K562 (cell line): ENCODE data around the gene HDAC1. TPM values are rescaled to one million over a fixed set of nuclear protein-coding genes. Genes with fewer than 3 reads are reported as not detected.

Source experiments
- ATAC-seq: fragments of 200-7000 bp; cut with Tn5 transposase; 3 replicates; pipeline ENCODE4 v1.9.1; 2020; ENCODE audit warnings: moderate library complexity
- BruUV-seq: library from RNA; stranded (reverse); fragments of 400-500 nt; replicated peaks from 2 replicates; lab custom pipeline; 2021; lab: Mats Ljungman, UMichigan
- CTCF ChIA-PET: fragments of 300-600 bp; formaldehyde crosslinking; extraction: SDS; loops from one replicate; lab custom pipeline; 2021; ENCODE audit warnings: low intra/inter-chr PET ratio; lab: Yijun Ruan, JAX
- POLR2A ChIA-PET: fragments of 300-600, 350-650 bp; sonication (Branson Sonifier 250); formaldehyde crosslinking; extraction: SDS; loops from one replicate; lab custom pipeline; 2021; ENCODE audit warnings: antibody characterized with exemption, inconsistent platforms; lab: Yijun Ruan, JAX
- DNase-seq, 4 experiments: peaks; one replicate each; pipeline versions ENCODE4 v3.0.0 to v3.0.0-alpha.2; 2011 to 2018; ENCODE audit warnings: low spot score in 3 of 4, mixed read lengths in 3 of 4; ENCODE audit errors: extremely low read depth in 1 of 4
- FAIRE-seq: peaks from 2 replicates; lab custom pipeline; 2011; peaks lifted over from hg19 to GRCh38; lab: Jason Lieb, UNC
- H2AFZ ChIP-seq: 2 replicates; pipeline ENCODE4 v1.6.0; 2011; ENCODE audit warnings: low read depth, low read length, control low read depth, inconsistent platforms
- H3K27ac ChIP-seq: fragments of 200-600 bp; 3 replicates; pipeline ENCODE4 v1.8.0; 2011; ENCODE audit warnings: low read depth, mild to moderate bottlenecking, control low read depth, inconsistent platforms, low read length, moderate library complexity, mixed read lengths; ENCODE audit errors: extremely low read depth
- H3K27me3 ChIP-seq, 2 experiments: fragments of 300-600 bp in 1 of 2; 2 replicates in 1 of 2; 3 replicates in 1 of 2; pipeline versions ENCODE4 v1.6.0 to v1.8.0; 2011; ENCODE audit warnings: inconsistent platforms in 2 of 2, low read length in 2 of 2, mild to moderate bottlenecking in 1 of 2, mixed read lengths in 1 of 2, moderate library complexity in 1 of 2; ENCODE audit not compliant: control insufficient read depth in 2 of 2, insufficient read depth in 2 of 2
- H3K36me3 ChIP-seq: fragments of 300-600 bp; 3 replicates; pipeline ENCODE4 v1.8.0; 2011; ENCODE audit warnings: mild to moderate bottlenecking, low read length, inconsistent platforms; ENCODE audit not compliant: control insufficient read depth, insufficient read depth
- H3K4me1 ChIP-seq, 2 experiments: fragments of 200-600 bp in 1 of 2; replicated peaks in 1 of 2; 2 replicates in 1 of 2; 3 replicates in 1 of 2; pipeline versions ENCODE4 v1.5.1 to v1.8.0; 2011; ENCODE audit warnings: inconsistent platforms in 2 of 2, low read length in 2 of 2, mild to moderate bottlenecking in 1 of 2, mixed read lengths in 1 of 2, moderate library complexity in 1 of 2; ENCODE audit not compliant: control insufficient read depth in 2 of 2, insufficient read depth in 2 of 2
- H3K4me2 ChIP-seq: 2 replicates; pipeline ENCODE4 v1.6.1; 2011; ENCODE audit warnings: low read length, control low read depth, inconsistent platforms, mixed read lengths; ENCODE audit not compliant: insufficient read depth
- H3K4me3 ChIP-seq: fragments of 200-600 bp; sonication (generic), shearing (Covaris generic); 2 replicates; pipeline ENCODE4 v1.5.1; 2016; ENCODE audit warnings: control low read depth, inconsistent platforms
- H3K79me2 ChIP-seq: fragments of 200-600 bp; 3 replicates; pipeline ENCODE4 v1.8.0; 2011; ENCODE audit warnings: low read length, inconsistent platforms; ENCODE audit not compliant: control insufficient read depth, insufficient read depth
- H3K9ac ChIP-seq, 2 experiments: 2 replicates each; pipeline versions ENCODE4 v1.6.0 to v1.6.1; 2011; ENCODE audit warnings: low read depth in 2 of 2, low read length in 2 of 2, control low read depth in 1 of 2, inconsistent platforms in 1 of 2, mild to moderate bottlenecking in 1 of 2, mixed read lengths in 1 of 2; ENCODE audit not compliant: insufficient read depth in 1 of 2
- H3K9me1 ChIP-seq: one replicate; pipeline ENCODE4 v1.6.0; 2011; ENCODE audit warnings: inconsistent platforms, mild to moderate bottlenecking, low read length, moderate library complexity; ENCODE audit not compliant: control insufficient read depth, insufficient read depth
- H3K9me3 ChIP-seq: replicated peaks from 2 replicates; pipeline ENCODE4 v1.5.1; 2011; ENCODE audit warnings: low read depth, low read length, inconsistent platforms; ENCODE audit not compliant: control insufficient read depth, insufficient read depth
- H4K20me1 ChIP-seq: replicated peaks from 2 replicates; pipeline ENCODE4 v1.6.1; 2011; ENCODE audit warnings: low read length, inconsistent platforms, mixed read lengths; ENCODE audit not compliant: control insufficient read depth, insufficient read depth
- CEBPG ChIP-seq, 3 experiments: fragments of 200-800 bp in 1 of 3; sonication (Bioruptor generic) in 1 of 3; sonication (generic) in 1 of 3; formaldehyde crosslinking in 1 of 3; IDR thresholded peaks in 2 of 3; conservative IDR thresholded peaks in 1 of 3; 2 replicates each; pipeline versions ENCODE4 v1.6.1 to v1.8.0; 2016 to 2022; ENCODE audit warnings: missing compliant biosample characterization in 2 of 3, missing genetic modification characterization in 2 of 3, mild to moderate bottlenecking in 1 of 3, missing genetic modification reagents in 1 of 3
- CTBP1 ChIP-seq: fragments of 450-650 bp; IDR thresholded peaks from 2 replicates; pipeline ENCODE4 v1.6.1; 2016; ENCODE audit warnings: borderline replicate concordance
- MAFK ChIP-seq: IDR thresholded peaks from 2 replicates; pipeline ENCODE4 v1.6.1; 2011; ENCODE audit warnings: low read length, improper control_type of control experiment
- MEF2A ChIP-seq: IDR thresholded peaks from 2 replicates; pipeline ENCODE4 v1.6.1; 2011; ENCODE audit warnings: low read depth, mild to moderate bottlenecking, low read length, moderate library complexity; ENCODE audit not compliant: control insufficient read depth
- NELFE ChIP-seq: IDR thresholded peaks from 2 replicates; pipeline ENCODE4 v1.6.1; 2011; ENCODE audit warnings: mild to moderate bottlenecking; ENCODE audit not compliant: insufficient read depth, insufficient read length
- PYGO2 ChIP-seq: fragments of 450-650 bp; IDR thresholded peaks from 2 replicates; pipeline ENCODE4 v1.6.1; 2016; ENCODE audit warnings: mild to moderate bottlenecking, missing genetic modification characterization, moderate library complexity, missing compliant biosample characterization
- RBM34 ChIP-seq: fragments of 200-400 bp; formaldehyde crosslinking; IDR thresholded peaks from 2 replicates; pipeline ENCODE4 v1.6.1; 2018; ENCODE audit warnings: low read length, borderline replicate concordance; ENCODE audit not compliant: insufficient read depth
- XRCC5 ChIP-seq: fragments of 200-400 bp; formaldehyde crosslinking; IDR thresholded peaks from 2 replicates; pipeline ENCODE4 v1.6.1; 2017; ENCODE audit warnings: low read depth, mild to moderate bottlenecking, low read length
- ZNF347 ChIP-seq: fragments of 450-650 bp; formaldehyde crosslinking; IDR thresholded peaks from 2 replicates; pipeline ENCODE4 v1.4.0; 2020; ENCODE audit warnings: low read depth, mild to moderate bottlenecking, moderate library complexity
- WGBS: fragments of 100-300 bp; shearing (Covaris generic); methylation state at CpG from one replicate; pipeline ENCODE4 v1.1.6; 2016; ENCODE audit warnings: low coverage, mixed read lengths; ENCODE audit not compliant: insufficient coverage; ENCODE audit errors: missing lambda C conversion rate; 5-methylcytosine and 5-hydroxymethylcytosine counted together
- in situ Hi-C: fragments of 300-500 bp; cut with MboI; formaldehyde crosslinking; loops from 4 replicates; pipeline ENCODE4 v1.15.0; 2018; ENCODE audit warnings: inconsistent platforms, mixed read lengths
- intact Hi-C: fragments of 100-400 bp; cut with micrococcal nuclease; formaldehyde crosslinking; loops from 2 replicates; pipeline ENCODE4 v1.14.2; 2022
- polyA plus RNA-seq, 8 experiments: library from polyadenylated mRNA; depleted of rRNA in 4 of 8; stranded (reverse) in 5 of 8; unstranded in 3 of 8; fragments of >200 nt; fragmentation: Nextera tagmentation in 2 of 8; fragmentation: Illumina TruSeq in 1 of 8; extraction: Ambion mirVana in 2 of 8; extraction: Trizol in 1 of 8; gene quantifications; 2 replicates each; pipeline versions ENCODE4 v1.2.1 to v1.2.3, GENCODE V29; 2011 to 2014; ENCODE audit warnings: inconsistent platforms in 1 of 8, missing spikeins in 1 of 8
- total RNA-seq, 7 experiments: library from RNA; depleted of rRNA in 6 of 7; stranded (reverse); fragments of >200 nt in 6 of 7; fragmentation: Illumina TruSeq in 2 of 7; extraction: Trizol in 2 of 7; gene quantifications; 2 replicates each; pipeline versions ENCODE4 v1.2.1 to v1.2.3, GENCODE V29; 2011 to 2021; ENCODE audit warnings: low replicate concordance in 1 of 7
- TF ChIP-seq, protein P1 (sequence below): fragments of 250-450 bp; sonication (Bioruptor Pico); IDR thresholded peaks from 2 replicates; pipeline ENCODE4 v1.6.1; 2021; ENCODE audit warnings: mild to moderate bottlenecking

HDAC1 gene
- total and polyA plus RNA-seq, 9 of the 15 experiments (the other 6 are each of a cell fraction or from before 2014, with no cell fraction given) = 169 to 384 (median 193) TPM

DNA sequence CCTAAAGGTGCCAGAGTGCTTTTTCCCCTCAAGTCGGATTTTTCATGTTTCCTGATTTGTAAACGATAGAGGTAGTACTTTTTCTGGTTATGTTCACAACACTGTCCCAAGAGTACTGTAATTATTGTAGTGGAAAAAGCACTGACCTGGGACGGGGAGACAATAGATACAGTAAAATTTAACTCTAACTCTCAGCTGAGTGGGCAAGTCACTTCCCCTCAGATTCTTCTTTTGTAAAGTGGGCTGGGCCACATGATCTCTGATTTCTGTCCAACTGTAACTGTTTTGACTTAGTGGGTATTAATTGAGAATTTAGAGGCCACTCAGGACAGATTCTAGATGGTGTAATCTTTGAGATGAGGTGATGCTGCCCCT is 25.0 kb downstream of the HDAC1 start:
- ChIA-PET POLR2A (interaction anchor here (0.6 to 4.1 kb wide), 7 partner anchors 11 to 446 kb away, joined by 3 to 37 read pairs (median 3); partner anchors contain the start of genes FAM167B and MARCKSL1), CTCF (interaction anchor here (1.6 kb wide), 1 partner anchor 102 kb away, joined by 9 read pairs; no protein-coding TSS in a partner anchor)
- FAIRE-seq (no peak), ATAC-seq (no peak), DNase-seq (no peak)
- intact Hi-C loops (loop anchor here (2.0 kb wide), 2 partner anchors 94 to 102 kb away; partner anchors contain the start of genes EIF3I and TMEM234), in situ Hi-C loops (no loop called here)
- H4K20me1 ChIP-seq = peaks cover 3% of the 10 kb centered on the region; the same call in 1 of the 2 replicates
- H3K4me2 ChIP-seq = no peak overlapping the region
- no peaks in the 10 kb centered on the region for H3K27me3 ChIP-seq
- no peaks in the 10 kb centered on the region for H3K9me1 ChIP-seq
- H3K27ac ChIP-seq = no peak overlapping the region
- H3K9me3 ChIP-seq = no peaks in the 10 kb centered on the region
- peaks cover 60% of the 10 kb centered on the region for H3K36me3 ChIP-seq
- peaks cover 39% of the 10 kb centered on the region for H3K79me2 ChIP-seq
- H3K4me1 ChIP-seq = peaks cover 0 to 1% of the 10 kb centered on the region in 2 experiments; a peak in 1 of 5 replicates
- no TSS peak for BruUV-seq
- H2AFZ ChIP-seq = no peak overlapping the region
- no peak overlapping the region for H3K9ac ChIP-seq
- 80% methylated on average over 3 of the region's 3 CpGs for WGBS
- no peak overlapping the region for H3K4me3 ChIP-seq
- TF ChIP-seq PYGO2 (tag) (no peak), NELFE (no peak), MEF2A (no peak), RBM34 (no peak), CTBP1 (0 out of 2 replicates have a peak, but pooled peaks have one; percentile 5), CEBPG (CRISPR knock-in tag; IDR thresholded peaks at IDR 0.05) (no peak), CEBPG (tag; conservative IDR thresholded peaks at IDR 0.05 in 1 of 2, IDR thresholded peaks at IDR 0.05 in 1 of 2) (no peak), MAFK (no peak), ZNF347 (CRISPR knock-in tag) (no peak), XRCC5 (peak; percentile 8; the same call in 1 of the 2 replicates)
- TF ChIP-seq, protein P1, sequence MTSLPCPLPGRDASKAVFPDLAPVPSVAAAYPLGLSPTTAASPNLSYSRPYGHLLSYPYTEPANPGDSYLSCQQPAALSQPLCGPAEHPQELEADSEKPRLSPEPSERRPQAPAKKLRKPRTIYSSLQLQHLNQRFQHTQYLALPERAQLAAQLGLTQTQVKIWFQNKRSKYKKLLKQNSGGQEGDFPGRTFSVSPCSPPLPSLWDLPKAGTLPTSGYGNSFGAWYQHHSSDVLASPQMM (CRISPR knock-in tag) = no peak
